Astrocyte (in vitro differentiated cells and primary cell): ENCODE data around the gene ELP2. TPM values are rescaled to one million over a fixed set of nuclear protein-coding genes. Genes with fewer than 3 reads are reported as not detected.

Experiments
- DNase-seq: peaks from one replicate; pipeline ENCODE4 v3.0.0-alpha.2; 2010; ENCODE audit warnings: low read depth
- FAIRE-seq: peaks from 2 replicates; lab custom pipeline; 2011; peaks lifted over from hg19 to GRCh38; lab: Jason Lieb, UNC
- H2AFZ ChIP-seq: 2 replicates; pipeline ENCODE4 v1.6.0; 2012; ENCODE audit warnings: low read depth, low read length, inconsistent platforms
- H3K27ac ChIP-seq: 2 replicates; pipeline ENCODE4 v1.5.1; 2011; ENCODE audit warnings: low read depth, low read length, inconsistent platforms
- H3K27me3 ChIP-seq: 2 replicates; pipeline ENCODE4 v1.6.0; 2011; ENCODE audit warnings: low read length, inconsistent platforms; ENCODE audit not compliant: insufficient read depth
- H3K36me3 ChIP-seq: 2 replicates; pipeline ENCODE4 v1.5.1; 2011; ENCODE audit warnings: low read length, inconsistent platforms; ENCODE audit not compliant: insufficient read depth
- H3K4me1 ChIP-seq: 2 replicates; pipeline ENCODE4 v1.5.1; 2011; ENCODE audit warnings: low read length, inconsistent platforms; ENCODE audit not compliant: insufficient read depth
- H3K4me2 ChIP-seq: 2 replicates; pipeline ENCODE4 v1.6.0; 2012; ENCODE audit warnings: low read length, inconsistent platforms
- H3K4me3 ChIP-seq: 2 replicates; pipeline ENCODE4 v1.5.1; 2011; ENCODE audit warnings: low read depth, mild to moderate bottlenecking, low read length, inconsistent platforms; ENCODE audit not compliant: insufficient read depth
- H3K79me2 ChIP-seq: 2 replicates; pipeline ENCODE4 v1.6.0; 2012; ENCODE audit warnings: mild to moderate bottlenecking, low read length, inconsistent platforms; ENCODE audit not compliant: insufficient read depth
- H3K9ac ChIP-seq: 2 replicates; pipeline ENCODE4 v1.6.0; 2012; ENCODE audit warnings: mild to moderate bottlenecking, low read length, inconsistent platforms
- H3K9me3 ChIP-seq: 2 replicates; pipeline ENCODE4 v1.5.1; 2012; ENCODE audit warnings: low read depth, mild to moderate bottlenecking, low read length, inconsistent platforms; ENCODE audit not compliant: insufficient read depth
- H4K20me1 ChIP-seq: 2 replicates; pipeline ENCODE4 v1.6.0; 2012; ENCODE audit warnings: low read length, inconsistent platforms; ENCODE audit not compliant: insufficient read depth
- H3K27ac Mint-ChIP-seq: one replicate; pipeline ENCODE4 v1.8.0; 2021; ENCODE audit warnings: mild to moderate bottlenecking, mixed read lengths; ENCODE audit not compliant: unreplicated experiment
- H3K27me3 Mint-ChIP-seq: one replicate; pipeline ENCODE4 v1.8.0; 2021; ENCODE audit warnings: low read depth, mixed read lengths; ENCODE audit not compliant: unreplicated experiment
- H3K36me3 Mint-ChIP-seq: one replicate; pipeline ENCODE4 v1.8.0; 2021; ENCODE audit warnings: low read depth, mixed read lengths; ENCODE audit not compliant: unreplicated experiment
- H3K4me1 Mint-ChIP-seq: one replicate; pipeline ENCODE4 v1.8.0; 2021; ENCODE audit warnings: low read depth, mixed read lengths; ENCODE audit not compliant: unreplicated experiment
- H3K4me3 Mint-ChIP-seq: one replicate; pipeline ENCODE4 v1.8.0; 2021; ENCODE audit warnings: mild to moderate bottlenecking, moderate library complexity, mixed read lengths; ENCODE audit not compliant: unreplicated experiment
- H3K9me3 Mint-ChIP-seq: one replicate; pipeline ENCODE4 v1.8.0; 2021; ENCODE audit warnings: mild to moderate bottlenecking, mixed read lengths; ENCODE audit not compliant: unreplicated experiment
- CTCF ChIP-seq: IDR thresholded peaks from 2 replicates; pipeline ENCODE4 v1.5.1; 2011; ENCODE audit warnings: low read depth, mild to moderate bottlenecking, inconsistent platforms, low read length, moderate library complexity; ENCODE audit not compliant: insufficient read depth
- EZH2 ChIP-seq: IDR thresholded peaks from 2 replicates; pipeline ENCODE4 v1.6.1; 2012; ENCODE audit warnings: mild to moderate bottlenecking, low read length, inconsistent platforms; ENCODE audit not compliant: insufficient read depth
- total RNA-seq: library from RNA; stranded (reverse); gene quantifications from 2 replicates; pipeline ENCODE4 v1.2.1, GENCODE V29; 2021

The ELP2 gene
- total RNA-seq, 1 donor from 2014 or later: 99.8 TPM

- Histone ChIP-seq H3K27me3 (no peaks in the 10 kb centered on the region), H3K27ac (no peak overlapping the region), H3K79me2 (no peaks in the 10 kb centered on the region), H3K36me3 (no peaks in the 10 kb centered on the region), H3K9me3 (no peaks in the 10 kb centered on the region), H2AFZ (no peak overlapping the region), H3K4me3 (no peak overlapping the region), H3K4me1 (no peaks in the 10 kb centered on the region), H3K4me2 (no peak overlapping the region), H3K9ac (no peak overlapping the region), H4K20me1 (no peaks in the 10 kb centered on the region)
- DNase-seq: no peak
- Mint-ChIP-seq H3K27ac (no peak overlapping the region), H3K36me3 (no peaks in the 10 kb centered on the region), H3K9me3 (peaks cover 2% of the 10 kb centered on the region), H3K4me3 (no peak overlapping the region), H3K27me3 (peaks cover 2% of the 10 kb centered on the region), H3K4me1 (peaks cover 8% of the 10 kb centered on the region)
- no peak for FAIRE-seq
- no peak for TF ChIP-seq EZH2
- TF ChIP-seq CTCF: no peak
Observed at GRCh38 chr18:36215577-36215976, 85.9 kb downstream of the ELP2 start.

- no peak for TF ChIP-seq CTCF
- TF ChIP-seq EZH2: no peak
Observed at GRCh38 chr18:36217348-36217747, 87.6 kb downstream of the ELP2 start.

GRCh38 chr18:36229188-36229587 lies 99.5 kb downstream of the ELP2 start:
- Mint-ChIP-seq H3K27me3 (no peaks in the 10 kb centered on the region), H3K36me3 (peaks cover 6% of the 10 kb centered on the region), H3K4me1 (no peaks in the 10 kb centered on the region), H3K27ac (no peak overlapping the region), H3K9me3 (peaks cover 25% of the 10 kb centered on the region), H3K4me3 (no peak overlapping the region)
- H3K9me3 ChIP-seq: no peaks in the 10 kb centered on the region
- H3K4me2 ChIP-seq: no peak overlapping the region
- H3K9ac ChIP-seq: no peak overlapping the region
- DNase-seq: no peak
- no peaks in the 10 kb centered on the region for H4K20me1 ChIP-seq
- TF ChIP-seq CTCF (no peak), EZH2 (no peak)
- H3K4me1 ChIP-seq: no peaks in the 10 kb centered on the region
- no peak for FAIRE-seq
- no peaks in the 10 kb centered on the region for H3K27me3 ChIP-seq
- H3K36me3 ChIP-seq: no peaks in the 10 kb centered on the region
- H3K4me3 ChIP-seq: no peak overlapping the region
- no peak overlapping the region for H2AFZ ChIP-seq
- no peaks in the 10 kb centered on the region for H3K79me2 ChIP-seq
- H3K27ac ChIP-seq: no peak overlapping the region

More at GRCh38 chr18:36217348-36217747, 87.6 kb downstream of the ELP2 start:
- Mint-ChIP-seq H3K36me3 (no peaks in the 10 kb centered on the region), H3K9me3 (no peaks in the 10 kb centered on the region), H3K27me3 (peaks cover 2% of the 10 kb centered on the region), H3K4me1 (no peaks in the 10 kb centered on the region), H3K4me3 (no peak overlapping the region), H3K27ac (no peak overlapping the region)
- H3K36me3 ChIP-seq: no peaks in the 10 kb centered on the region
- no peak for FAIRE-seq
- no peaks in the 10 kb centered on the region for H3K9me3 ChIP-seq
- no peaks in the 10 kb centered on the region for H3K4me1 ChIP-seq
- no peaks in the 10 kb centered on the region for H3K27me3 ChIP-seq
- H2AFZ ChIP-seq: no peak overlapping the region
- DNase-seq: no peak
- no peak overlapping the region for H3K9ac ChIP-seq
- H3K4me3 ChIP-seq: no peak overlapping the region
- H3K79me2 ChIP-seq: no peaks in the 10 kb centered on the region
- no peak overlapping the region for H3K4me2 ChIP-seq
- no peaks in the 10 kb centered on the region for H4K20me1 ChIP-seq
- no peak overlapping the region for H3K27ac ChIP-seq
